Germinal center (tissue), 1 donor: ENCODE measurements around the gene CCDC57.
"Not testable (repeated sequence)": the region's sequence is repeated elsewhere in the genome, so short reads cannot be mapped to it uniquely, and the experiment has no call there.

Experiments used
- DNase-seq: peaks from one replicate; pipeline ENCODE4 v3.0.0; 2012; ENCODE audit warnings: mixed read lengths, low spot score

The CCDC57 gene

DNA sequence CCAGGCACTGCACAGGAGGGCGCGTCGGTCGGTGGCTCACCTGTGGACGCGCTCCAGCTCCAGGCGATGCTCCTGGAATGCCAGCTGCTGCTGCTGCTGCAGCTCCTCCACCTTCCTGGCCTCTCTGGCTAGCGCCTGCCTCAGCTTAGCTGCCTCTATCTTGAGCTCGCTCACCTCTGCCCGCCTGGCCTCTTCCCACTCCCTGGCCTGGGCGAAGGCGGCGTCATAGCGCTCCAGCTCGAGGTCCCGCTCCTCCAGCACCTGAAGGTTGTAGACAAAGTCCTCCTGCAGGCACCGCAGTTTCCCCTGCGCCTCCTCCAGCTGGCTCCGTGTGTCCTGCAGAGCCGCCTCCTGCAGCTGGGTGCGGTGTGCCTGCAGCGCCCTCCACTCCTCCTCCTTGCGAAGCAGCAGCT, 11.1 kb downstream of the CCDC57 start:
- no peak for DNase-seq

DNA sequence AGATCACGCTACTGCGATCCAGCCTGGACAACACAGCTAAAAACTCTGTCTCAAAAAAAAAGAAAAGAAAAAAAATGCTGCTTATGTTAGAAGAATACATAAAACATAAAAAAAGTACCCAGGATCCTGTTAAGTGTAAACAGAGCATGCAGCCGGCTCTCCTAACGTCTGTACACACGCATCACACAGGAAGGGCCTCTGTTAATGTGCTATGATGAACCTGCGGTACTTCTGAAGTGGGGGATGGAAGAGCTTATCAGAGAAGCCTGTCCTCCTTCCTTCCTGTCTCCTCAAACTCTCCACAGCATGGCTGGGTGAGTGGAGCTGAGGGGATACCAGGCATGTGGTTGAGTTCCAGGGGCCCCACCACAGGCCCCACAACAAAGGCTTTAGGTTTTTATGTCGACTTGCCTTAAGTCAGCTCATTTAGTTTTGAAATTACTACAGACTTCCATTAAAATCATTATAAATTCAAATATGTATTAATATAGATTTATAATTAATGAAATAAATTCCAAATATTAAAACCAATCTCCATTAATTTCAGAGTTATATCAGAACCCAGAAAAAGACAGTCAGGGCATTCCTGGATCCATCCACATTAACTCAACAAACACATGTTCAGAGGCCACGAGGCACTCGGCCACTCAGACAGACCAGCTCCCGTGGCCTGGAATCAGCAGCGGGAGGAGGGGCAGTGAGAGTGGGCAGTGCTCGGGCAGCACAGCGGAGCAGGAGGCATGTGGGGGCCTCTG, 11.7 kb downstream of the CCDC57 start:
- DNase-seq: no peak

GRCh38 chr17:82200135-82200534, 12.5 kb downstream of the CCDC57 start:
- no peak for DNase-seq

GRCh38 chr17:82199496-82199895, 13.1 kb downstream of the CCDC57 start:
- no peak for DNase-seq

DNA sequence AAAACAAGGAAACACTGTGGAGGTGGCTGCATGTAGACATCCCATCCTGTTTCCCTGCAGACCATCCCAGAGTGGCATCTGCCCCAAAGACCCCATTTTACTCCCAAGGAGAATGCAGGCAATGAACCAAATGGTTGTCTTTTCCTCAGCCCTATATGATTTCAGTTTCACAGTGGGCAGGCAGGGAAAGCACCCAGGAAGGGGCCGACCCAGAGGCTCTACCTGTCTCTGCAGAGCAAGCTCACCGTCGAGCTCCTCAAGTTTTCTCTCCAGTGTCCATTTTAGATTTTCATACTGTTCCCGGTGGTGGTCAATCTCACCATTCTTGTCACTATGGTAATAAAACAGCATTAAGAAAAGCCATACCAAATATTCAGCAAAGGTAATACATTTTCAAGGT, 14.6 kb downstream of the CCDC57 start:
- DNase-seq: no peak

DNA sequence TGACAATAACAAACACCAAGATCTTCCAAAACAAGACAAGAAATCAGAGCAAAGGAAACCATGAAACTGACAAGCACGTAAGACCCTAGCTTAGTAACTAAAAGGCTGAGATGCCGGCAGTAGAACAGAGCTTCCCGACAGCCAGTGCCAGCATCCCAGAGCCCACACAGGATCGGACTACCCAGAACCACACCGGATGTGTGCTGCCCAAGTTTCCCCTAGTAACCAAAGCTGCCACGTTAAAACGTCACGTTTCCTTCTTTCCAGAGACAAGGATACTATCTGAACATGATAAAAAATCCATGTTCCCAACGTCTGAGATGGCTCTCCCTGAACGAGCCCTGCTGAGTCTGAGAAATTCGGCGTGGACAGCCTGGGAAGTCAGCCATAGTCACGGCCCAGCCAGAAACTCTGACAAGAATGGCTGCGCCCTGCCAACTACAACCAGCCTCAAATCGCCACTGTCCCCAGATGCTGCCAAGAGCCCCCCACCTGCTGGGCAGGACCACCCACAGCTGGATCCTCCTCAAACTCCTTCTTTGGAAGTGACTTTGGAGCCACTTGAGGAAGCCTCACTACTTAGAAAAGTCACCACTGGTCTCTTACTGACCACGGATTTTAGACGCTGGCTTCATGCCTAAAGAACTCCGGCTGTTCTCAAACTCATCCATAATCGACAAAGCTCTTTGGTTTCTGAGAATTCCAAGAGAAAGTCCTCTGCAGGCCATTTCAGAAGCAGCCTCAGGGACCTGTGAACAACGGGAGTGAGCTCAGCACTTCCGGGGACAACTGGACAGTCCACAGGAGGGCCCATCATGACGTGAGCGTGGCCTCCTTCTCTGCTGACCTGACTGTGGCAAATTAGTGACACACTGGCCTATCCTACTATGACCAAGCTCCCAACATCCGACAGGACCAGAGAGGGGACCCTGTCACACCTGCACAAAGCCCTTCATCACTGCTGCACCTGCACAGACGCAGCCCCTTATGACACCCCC, 16.7 kb downstream of the CCDC57 start:
- DNase-seq: no peak

- DNase-seq: no peak
These were observed 17.9 kb downstream of the CCDC57 start for GRCh38 chr17:82194765-82195164.

GRCh38 chr17:82193520-82194220, 19.0 kb downstream of the CCDC57 start:
- DNase-seq: no peak

DNA sequence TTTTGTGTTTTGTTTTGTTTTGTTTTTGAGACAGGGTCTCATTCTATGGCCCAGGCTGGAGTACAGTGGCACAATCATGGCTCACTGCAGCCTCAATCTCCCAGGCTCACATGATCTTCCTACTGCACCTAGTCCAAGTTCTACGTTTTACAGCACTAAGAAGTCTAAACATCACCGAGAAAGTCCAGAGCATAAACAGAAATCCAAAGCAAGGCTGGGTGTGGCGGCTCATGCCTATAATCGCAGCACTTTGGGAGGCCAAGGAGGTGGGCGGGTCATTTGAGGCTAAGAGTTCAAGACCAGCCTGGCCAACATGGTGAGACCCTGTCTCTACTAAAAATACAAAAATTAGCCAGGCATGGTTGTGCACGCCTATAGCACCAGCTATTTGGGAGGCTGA, 19.6 kb downstream of the CCDC57 start:
- not testable (repeated sequence) for DNase-seq

GRCh38 chr17:82188001-82188961, 24.4 kb downstream of the CCDC57 start:
- no peak for DNase-seq

GRCh38 chr17:82187500-82187899, 25.1 kb downstream of the CCDC57 start:
- DNase-seq: no peak

DNA sequence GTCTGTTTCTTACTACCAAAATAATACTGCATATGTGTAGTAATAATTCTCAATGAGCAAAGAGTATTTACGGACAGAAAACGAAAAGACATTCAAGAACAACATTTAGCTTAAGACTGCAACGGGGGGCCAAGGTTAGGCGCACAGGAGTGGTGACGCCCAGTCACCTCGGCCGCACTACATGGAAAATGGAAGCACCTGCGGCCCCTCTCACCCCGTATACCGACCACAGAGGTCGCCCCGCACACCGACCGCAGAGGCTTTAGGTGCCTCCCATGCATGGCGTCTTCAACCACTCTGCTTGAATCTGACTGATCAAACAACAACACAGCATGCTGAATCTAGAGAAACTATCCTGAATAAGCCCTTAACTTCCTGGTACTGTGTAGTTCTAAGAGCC, 26.4 kb downstream of the CCDC57 start:
- no peak for DNase-seq

GRCh38 chr17:82184761-82185160, 27.9 kb downstream of the CCDC57 start:
- no peak for DNase-seq

DNA sequence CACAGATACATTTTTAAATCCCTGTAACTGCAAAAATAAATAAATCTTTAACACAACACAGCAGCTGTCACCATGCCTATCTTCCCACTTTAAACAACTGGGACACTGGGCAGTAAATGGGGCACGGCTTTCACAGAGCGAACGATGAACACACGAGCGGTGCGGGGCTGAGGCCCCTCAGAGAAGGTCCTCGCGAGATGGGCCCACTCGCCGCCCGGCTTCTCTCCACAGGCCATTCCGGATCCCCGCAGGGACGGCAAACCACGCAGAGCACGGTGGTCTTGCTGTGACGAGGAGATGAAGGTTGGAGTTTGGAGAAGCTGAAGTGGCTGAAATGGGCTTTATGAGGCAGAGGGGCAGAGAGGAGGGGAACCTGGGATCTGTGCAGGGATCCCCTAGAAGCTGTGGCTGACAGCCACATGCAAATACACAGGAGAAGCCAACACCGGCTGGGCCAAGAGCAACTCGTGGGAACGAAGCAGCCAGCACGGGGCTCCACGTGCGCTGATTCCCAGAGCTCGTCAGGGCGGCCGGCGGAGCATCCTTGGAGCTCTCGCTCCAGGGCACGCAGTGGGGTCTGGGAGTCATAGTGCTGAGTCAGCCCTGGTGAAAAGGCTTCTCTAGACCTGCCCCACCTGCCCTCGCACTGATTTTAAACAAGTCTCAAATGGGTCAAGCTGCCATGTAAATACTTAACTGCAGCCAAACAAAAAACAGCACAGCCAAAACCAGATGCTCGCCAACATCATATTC, 31.7 kb downstream of the CCDC57 start:
- no peak for DNase-seq

DNA sequence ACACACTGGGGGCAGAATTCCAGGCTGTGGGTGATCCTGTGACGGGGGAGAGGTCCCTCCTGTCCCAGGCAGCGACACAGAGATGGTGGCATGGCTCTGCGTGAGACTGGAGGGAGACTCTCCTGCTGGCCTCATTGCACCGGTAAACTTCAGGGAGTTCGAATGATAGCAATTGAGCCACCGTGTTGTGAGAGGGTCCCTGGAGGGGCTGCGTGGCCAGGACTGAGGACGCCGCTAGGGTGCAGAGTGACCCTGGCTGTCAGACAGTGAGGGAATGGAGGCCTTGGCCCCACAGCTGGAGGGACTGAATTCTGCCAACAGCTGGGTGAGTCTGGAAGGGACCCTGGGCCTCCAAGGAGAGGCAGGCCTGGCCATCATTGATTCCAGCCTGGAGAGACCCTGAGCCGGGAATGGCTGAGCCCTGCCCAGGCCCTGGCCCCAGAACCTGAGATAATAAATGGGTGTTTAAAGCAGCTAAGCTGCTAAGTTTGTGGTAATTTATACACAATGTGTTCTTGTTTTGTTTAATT, 32.6 kb downstream of the CCDC57 start:
- DNase-seq: no peak

DNA sequence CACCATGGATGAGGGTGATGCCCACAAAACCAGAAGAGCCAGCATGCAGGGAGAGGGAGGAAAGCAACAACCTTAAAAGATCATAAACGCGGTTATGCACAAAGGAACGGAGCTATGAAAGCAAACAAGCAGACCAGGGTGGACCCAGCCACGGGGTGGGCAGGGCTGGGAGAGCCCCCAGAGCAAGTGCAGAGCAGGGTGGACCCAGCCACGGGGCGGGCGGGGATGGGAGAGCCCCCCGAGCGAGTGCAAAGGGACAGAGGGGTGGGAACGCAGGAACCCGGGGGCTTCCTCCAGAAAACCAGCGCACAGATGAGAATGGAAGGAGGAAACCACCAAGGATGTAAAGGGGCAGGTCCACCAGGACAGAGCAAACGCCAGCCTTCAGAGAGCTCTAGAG, 33.2 kb downstream of the CCDC57 start:
- DNase-seq: no peak

GRCh38 chr17:82178499-82179261, 34.0 kb downstream of the CCDC57 start:
- DNase-seq: no peak

DNA sequence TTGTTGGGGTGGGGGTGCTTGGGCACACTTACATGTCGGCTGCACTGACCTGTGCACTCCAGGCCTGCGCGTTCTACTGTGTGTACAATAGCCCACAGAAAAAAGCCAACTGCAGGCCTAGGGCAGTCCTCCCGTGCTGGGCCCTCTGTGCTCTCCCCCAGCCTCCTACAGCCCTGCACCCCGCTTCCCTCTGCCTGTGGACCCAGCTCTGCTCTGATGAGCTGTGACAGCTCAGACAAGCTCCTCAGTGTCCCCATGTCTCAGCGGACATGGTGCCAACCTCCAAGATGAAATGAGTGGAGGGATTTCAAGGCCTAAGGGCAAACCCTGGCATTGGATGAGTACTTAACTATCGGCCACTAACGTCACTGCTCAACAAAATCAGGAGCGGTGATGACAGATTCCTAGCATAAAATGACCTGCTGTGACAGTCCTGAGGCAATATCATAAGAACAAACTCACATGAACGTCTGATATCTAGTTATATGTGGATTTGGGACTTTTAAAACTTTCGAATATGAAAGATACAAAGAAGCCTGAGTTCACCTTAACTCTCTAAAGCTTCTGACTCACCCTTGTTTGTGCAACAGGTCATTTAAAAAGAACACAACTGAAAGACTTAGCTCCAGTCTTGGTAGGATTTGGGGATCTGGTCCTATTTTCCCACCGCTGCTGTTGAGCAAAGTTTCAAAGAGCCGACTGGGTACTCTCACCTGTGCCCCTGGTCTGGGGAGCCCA, 34.7 kb downstream of the CCDC57 start:
- DNase-seq: no peak

GRCh38 chr17:82177276-82177675, 35.4 kb downstream of the CCDC57 start:
- DNase-seq: no peak
